Measurements from ENCODE around the gene KLHL21.

GRCh38 chr1:6596351-6596750 is 6.3 kb downstream of the KLHL21 start:
- no peak for TF ChIP-seq POLR2A (IDR thresholded peaks at IDR 0.05)
- TF ChIP-seq CTCF (IDR thresholded peaks at IDR 0.05) = no peak
